B cell (primary cell): Measurements from ENCODE around the gene RNF224.

Source experiments
- EZH2 ChIP-seq: IDR thresholded peaks from 2 replicates; pipeline ENCODE4 v1.6.1; 2012; ENCODE audit warnings: borderline replicate concordance, low read depth, mild to moderate bottlenecking, moderate library complexity, low read length; ENCODE audit not compliant: insufficient read depth, poor library complexity, severe bottlenecking
- TF ChIP-seq, protein P1 (sequence below): fragments of 200-600 bp; IDR thresholded peaks from one replicate; pipeline ENCODE4 v1.8.0; 2022; ENCODE audit warnings: antibody characterized with exemption, mild to moderate bottlenecking

- TF ChIP-seq, protein P1, sequence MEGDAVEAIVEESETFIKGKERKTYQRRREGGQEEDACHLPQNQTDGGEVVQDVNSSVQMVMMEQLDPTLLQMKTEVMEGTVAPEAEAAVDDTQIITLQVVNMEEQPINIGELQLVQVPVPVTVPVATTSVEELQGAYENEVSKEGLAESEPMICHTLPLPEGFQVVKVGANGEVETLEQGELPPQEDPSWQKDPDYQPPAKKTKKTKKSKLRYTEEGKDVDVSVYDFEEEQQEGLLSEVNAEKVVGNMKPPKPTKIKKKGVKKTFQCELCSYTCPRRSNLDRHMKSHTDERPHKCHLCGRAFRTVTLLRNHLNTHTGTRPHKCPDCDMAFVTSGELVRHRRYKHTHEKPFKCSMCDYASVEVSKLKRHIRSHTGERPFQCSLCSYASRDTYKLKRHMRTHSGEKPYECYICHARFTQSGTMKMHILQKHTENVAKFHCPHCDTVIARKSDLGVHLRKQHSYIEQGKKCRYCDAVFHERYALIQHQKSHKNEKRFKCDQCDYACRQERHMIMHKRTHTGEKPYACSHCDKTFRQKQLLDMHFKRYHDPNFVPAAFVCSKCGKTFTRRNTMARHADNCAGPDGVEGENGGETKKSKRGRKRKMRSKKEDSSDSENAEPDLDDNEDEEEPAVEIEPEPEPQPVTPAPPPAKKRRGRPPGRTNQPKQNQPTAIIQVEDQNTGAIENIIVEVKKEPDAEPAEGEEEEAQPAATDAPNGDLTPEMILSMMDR, result no peak
- no peak for TF ChIP-seq EZH2
Measured at GRCh38 chr9:137183980-137184595, 43.2 kb upstream of the RNF224 start.
